NCI-H748 (cell line): ENCODE data around the gene BOC.
"Not testable (repeated sequence)": the region's sequence is repeated elsewhere in the genome, so short reads cannot be mapped to it uniquely, and the experiment has no call there.

Experiments used
- DNase-seq: peaks from one replicate; lab custom pipeline; 2025; ENCODE audit not compliant: unreplicated experiment; lab: John Stamatoyannopoulos, UW

The BOC gene

GRCh38 chr3:113211330-113212149 lies at the start of gene BOC:
Gene BOC, plus strand, starts transcription at chr3:113211557. Its CDS starts 38,246 bp downstream, at chr3:113249803.
- peak; percentile 48 for DNase-seq

GRCh38 chr3:113161661-113162060 lies 49.7 kb upstream of the BOC start:
- DNase-seq = no peak

GRCh38 chr3:113163152-113163551 lies 48.2 kb upstream of the BOC start:
- DNase-seq = no peak

- DNase-seq = no peak
Measured at GRCh38 chr3:113165841-113166240, 45.5 kb upstream of the BOC start.

- no peak for DNase-seq
Measured at GRCh38 chr3:113166357-113166718, 45.0 kb upstream of the BOC start.

- peak; percentile 62 for DNase-seq
Measured at GRCh38 chr3:113166719-113167492, 44.5 kb upstream of the BOC start.

GRCh38 chr3:113167825-113168801 lies 43.2 kb upstream of the BOC start:
- DNase-seq = peak; percentile 76

- no peak for DNase-seq
Measured at GRCh38 chr3:113169891-113170452, 41.4 kb upstream of the BOC start.

- DNase-seq = no peak
Measured at GRCh38 chr3:113170771-113171170, 40.6 kb upstream of the BOC start.

- DNase-seq = not testable (repeated sequence)
Measured at GRCh38 chr3:113171675-113172300, 39.6 kb upstream of the BOC start.

- no peak for DNase-seq
Measured at GRCh38 chr3:113173102-113173501, 38.3 kb upstream of the BOC start.

GRCh38 chr3:113174304-113174703 lies 37.1 kb upstream of the BOC start:
- DNase-seq = no peak

GRCh38 chr3:113174801-113175485 lies 36.4 kb upstream of the BOC start:
- DNase-seq = no peak

- no peak for DNase-seq
Measured at GRCh38 chr3:113177526-113177925, 33.8 kb upstream of the BOC start.

GRCh38 chr3:113179235-113179824 lies 32.0 kb upstream of the BOC start:
- no peak for DNase-seq

- no peak for DNase-seq
Measured at GRCh38 chr3:113183748-113184661, 27.4 kb upstream of the BOC start.

GRCh38 chr3:113185194-113185835 lies 26.0 kb upstream of the BOC start:
- DNase-seq = no peak

GRCh38 chr3:113186566-113186965 lies 24.8 kb upstream of the BOC start:
- DNase-seq = no peak
